Body of pancreas (tissue), 4 donors: ENCODE results near the gene ZNF410. TPM values are rescaled to one million over a fixed set of nuclear protein-coding genes. Genes with fewer than 3 reads are reported as not detected.
"Not testable (repeated sequence)": the region's sequence is repeated elsewhere in the genome, so short reads cannot be mapped to it uniquely, and the experiment has no call there.

Experiments
- ATAC-seq: fragments of 150-250 bp; one replicate; pipeline ENCODE4 v1.9.1; 2016
- DNase-seq, 4 donors: peaks; one replicate each; pipeline ENCODE4 v3.0.0-alpha.2; 2019
- H3K27ac ChIP-seq, 4 donors: fragments of 200-600 bp; sonication (generic); 1 replicate in 3 of 4; 2 replicates in 1 of 4; pipeline versions ENCODE4 v1.5.1 to v1.6.1; 2016 to 2019; ENCODE audit warnings: mild to moderate bottlenecking in 1 of 4, mixed read lengths in 1 of 4, moderate library complexity in 1 of 4
- H3K27me3 ChIP-seq, 2 donors: fragments of 200-600 bp; sonication (generic); one replicate each; pipeline ENCODE4 v1.6.0; 2016; ENCODE audit warnings: mild to moderate bottlenecking in 1 of 2
- H3K36me3 ChIP-seq, 2 donors: fragments of 200-600 bp; sonication (generic); replicated peaks in 1 of 2; 2 replicates each; pipeline ENCODE4 v1.5.1; 2016; ENCODE audit warnings: low read depth in 2 of 2; ENCODE audit not compliant: insufficient read depth in 1 of 2
- H3K4me1 ChIP-seq: fragments of 200-600 bp; sonication (generic); one replicate; pipeline ENCODE4 v1.6.0; 2016
- H3K4me3 ChIP-seq, 2 donors: fragments of 200-600 bp; sonication (generic); 1 replicate in 1 of 2; 2 replicates in 1 of 2; pipeline ENCODE4 v1.5.1; 2016 to 2019
- H3K9me3 ChIP-seq, 3 donors: fragments of 200-600 bp; sonication (generic); 1 replicate in 2 of 3; 2 replicates in 1 of 3; pipeline ENCODE4 v1.5.1; 2016
- CTCF ChIP-seq, 7 experiments: fragments of 450-650 bp in 4 of 7; fragments of 200-600 bp in 3 of 7; sonication (generic) in 3 of 7; IDR thresholded peaks; one replicate each; pipeline ENCODE4 v1.5.1; 2016 to 2019; ENCODE audit warnings: antibody characterized with exemption in 7 of 7
- POLR2A ChIP-seq, 3 donors: fragments of 450-650 bp; IDR thresholded peaks; one replicate each; pipeline ENCODE4 v1.6.1; 2016; ENCODE audit warnings: antibody characterized with exemption in 3 of 3, mild to moderate bottlenecking in 2 of 3
- WGBS, 2 donors: methylation state at CpG; one replicate each; pipeline ENCODE4 v1.1.5; 2017; 5-methylcytosine and 5-hydroxymethylcytosine counted together
- intact Hi-C: fragments of 100-400 bp; cut with DNase I; formaldehyde crosslinking; loops from one replicate; pipeline ENCODE4 v1.15.1; 2023
- total RNA-seq, 2 donors: library from RNA; depleted of rRNA; stranded (reverse); fragments of >200 nt; gene quantifications; one replicate each; pipeline ENCODE4 v1.1.0, GENCODE V29; 2016

The ZNF410 gene
- total RNA-seq, 2 donors from 2014 or later = 18.8 to 25.9 TPM

- Histone ChIP-seq H3K36me3 (peaks cover 0 to 6% of the 10 kb centered on the region in 2 donors), H3K4me1 (peaks cover 27% of the 10 kb centered on the region), H3K4me3 (no peak overlapping the region), H3K9me3 (no peaks in the 10 kb centered on the region), H3K27ac (no peak overlapping the region), H3K27me3 (no peaks in the 10 kb centered on the region)
- no peak for DNase-seq
- intact Hi-C loops = no loop called here
- TF ChIP-seq CTCF (IDR thresholded peaks at IDR 0.05) = no peak
- no peak for ATAC-seq
- 88 to 90% methylated on average over 2 of the region's 2 CpGs for WGBS, 2 donors
Measured at GRCh38 chr14:73888971-73889370, 2.3 kb downstream of the ZNF410 start.

- no peak for TF ChIP-seq POLR2A (IDR thresholded peaks at IDR 0.05)
- no peak for TF ChIP-seq CTCF (IDR thresholded peaks at IDR 0.05)
- intact Hi-C loops = no loop called here
- H3K27ac ChIP-seq = no peak overlapping the region
Measured at GRCh38 chr14:73889376-73889775, 2.7 kb downstream of the ZNF410 start.

GRCh38 chr14:73894180-73894687 lies 7.6 kb downstream of the ZNF410 start:
- peaks cover 0 to 33% of the 10 kb centered on the region in 2 donors for H3K36me3 ChIP-seq
- H3K27ac ChIP-seq, ATAC-seq, intact Hi-C loops, H3K27me3 ChIP-seq, H3K9me3 ChIP-seq, DNase-seq, H3K4me1 ChIP-seq, H3K4me3 ChIP-seq: not testable (repeated sequence)
- WGBS, 2 donors = 89% methylated on average over 6 of the region's 6 CpGs

More at GRCh38 chr14:73889376-73889775, 2.7 kb downstream of the ZNF410 start:
- H3K4me1 ChIP-seq = peaks cover 27% of the 10 kb centered on the region
- WGBS, 2 donors = 72 to 81% methylated on average over 5 of the region's 5 CpGs
- no peaks in the 10 kb centered on the region for H3K9me3 ChIP-seq
- peaks cover 0 to 8% of the 10 kb centered on the region in 2 donors for H3K36me3 ChIP-seq
- ATAC-seq (no peak), DNase-seq (no peak)
- H3K27me3 ChIP-seq = no peaks in the 10 kb centered on the region
- H3K4me3 ChIP-seq = no peak overlapping the region

GRCh38 chr14:73895939-73896338 lies 9.3 kb downstream of the ZNF410 start:
- no peak for TF ChIP-seq POLR2A (IDR thresholded peaks at IDR 0.05)
- TF ChIP-seq CTCF (IDR thresholded peaks at IDR 0.05) = no peak
- DNase-seq = no peak
- Histone ChIP-seq H3K27me3 (no peaks in the 10 kb centered on the region), H3K4me3 (no peak overlapping the region), H3K36me3 (peaks cover 0 to 36% of the 10 kb centered on the region in 2 donors), H3K4me1 (no peaks in the 10 kb centered on the region), H3K27ac (no peak overlapping the region), H3K9me3 (no peaks in the 10 kb centered on the region)
- intact Hi-C loops = no loop called here
- no peak for ATAC-seq
- WGBS, 2 donors = 46 to 47% methylated on average over 1 of the region's 1 CpG

GRCh38 chr14:73896521-73896920 lies 9.9 kb downstream of the ZNF410 start:
- intact Hi-C loops = no loop called here
- 92 to 96% methylated on average over 1 of the region's 1 CpG for WGBS, 2 donors
- H3K4me1 ChIP-seq = no peaks in the 10 kb centered on the region
- no peak for ATAC-seq
- TF ChIP-seq POLR2A (IDR thresholded peaks at IDR 0.05) (no peak), CTCF (IDR thresholded peaks at IDR 0.05) (no peak)
- no peaks in the 10 kb centered on the region for H3K27me3 ChIP-seq
- no peak overlapping the region for H3K4me3 ChIP-seq
- no peak overlapping the region for H3K27ac ChIP-seq
- H3K36me3 ChIP-seq = peaks cover 0 to 36% of the 10 kb centered on the region in 2 donors
- no peak for DNase-seq
- H3K9me3 ChIP-seq = no peaks in the 10 kb centered on the region
